Measurements from ENCODE around the gene PRPF19. TPM values are rescaled to one million over a fixed set of nuclear protein-coding genes. Genes with fewer than 3 reads are reported as not detected.

PRPF19 gene
- total and polyA plus RNA-seq, 2 of the 13 experiments (the other 11 are each of a cell fraction or from before 2014, with no cell fraction given): 27.4 to 91.1 TPM

GRCh38 chr11:60880643-60881282, 25.6 kb downstream of the PRPF19 start (continued):
- TF ChIP-seq GRHL1 (CRISPR knock-in tag; conservative IDR thresholded peaks at IDR 0.05) (no peak), PHF8 (CRISPR knock-in tag; IDR thresholded peaks at IDR 0.05) (0 out of 2 replicates have a peak, but pooled peaks have one; percentile 36), ZZZ3 (CRISPR knock-in tag; IDR thresholded peaks at IDR 0.05; ENCODE audit: borderline replicate concordance) (no peak), FOSL2 (CRISPR knock-in tag; IDR thresholded peaks at IDR 0.05) (peak; percentile 90), JDP2 (CRISPR knock-in tag; IDR thresholded peaks at IDR 0.05; ENCODE audit: borderline replicate concordance) (no peak; the same call in 1 of the 2 replicates), PHF20 (CRISPR knock-in tag; IDR thresholded peaks at IDR 0.05) (no peak), ZNF691 (CRISPR knock-in tag; IDR thresholded peaks at IDR 0.05; ENCODE audit: borderline replicate concordance, low read depth) (peak; percentile 91; the same call in 1 of the 2 replicates), ZNF570 (CRISPR knock-in tag; IDR thresholded peaks at IDR 0.05; ENCODE audit: borderline replicate concordance) (no peak), SOX5 (CRISPR knock-in tag; IDR thresholded peaks at IDR 0.05; ENCODE audit: borderline replicate concordance) (peak; percentile 100), NCOR1 (IDR thresholded peaks at IDR 0.05; ENCODE audit: borderline replicate concordance, low read length) (peak; percentile 42; the same call in 1 of the 2 replicates), ZNF547 (CRISPR knock-in tag; IDR thresholded peaks at IDR 0.05) (no peak), TEAD2 (CRISPR knock-in tag; IDR thresholded peaks at IDR 0.05) (no peak), POLR2A (IDR thresholded peaks at IDR 0.05; ENCODE audit: insufficient read depth in 1 of 2, low read depth in 2 of 2, low read length in 2 of 2) (no peak), ZNF260 (CRISPR knock-in tag; IDR thresholded peaks at IDR 0.05; ENCODE audit: borderline replicate concordance, low read depth) (no peak), BCLAF1 (IDR thresholded peaks at IDR 0.05) (no peak), FOXP1 (IDR thresholded peaks at IDR 0.05) (peak; percentile 87), FOXP1 (CRISPR knock-in tag; IDR thresholded peaks at IDR 0.05) (peak; percentile 99), POLR2G (IDR thresholded peaks at IDR 0.05; ENCODE audit: low read depth, low read length) (no peak), ZFY (CRISPR knock-in tag; IDR thresholded peaks at IDR 0.05) (peak; percentile 54), ZNF780A (CRISPR knock-in tag; IDR thresholded peaks at IDR 0.05) (0 out of 2 replicates have a peak, but pooled peaks have one; percentile 62), ONECUT2 (CRISPR knock-in tag; IDR thresholded peaks at IDR 0.05) (peak; percentile 75; the same call in 1 of the 2 replicates), EP300 (IDR thresholded peaks at IDR 0.05; ENCODE audit: low read depth in 2 of 2, low read length in 2 of 2) (peak; percentile 66 to 89; a peak in 3 of 4 replicates), EP300 (CRISPR knock-in tag; IDR thresholded peaks at IDR 0.05; ENCODE audit: borderline replicate concordance) (peak; percentile 82; the same call in 1 of the 2 replicates), MAFK (conservative IDR thresholded peaks at IDR 0.05 in 1 of 2, IDR thresholded peaks at IDR 0.05 in 1 of 2; ENCODE audit: low read length in 2 of 2) (no peak; a peak in 1 of 4 replicates), GTF3A (CRISPR knock-in tag; conservative IDR thresholded peaks at IDR 0.05) (no peak)
- TF ChIP-seq, protein P1, sequence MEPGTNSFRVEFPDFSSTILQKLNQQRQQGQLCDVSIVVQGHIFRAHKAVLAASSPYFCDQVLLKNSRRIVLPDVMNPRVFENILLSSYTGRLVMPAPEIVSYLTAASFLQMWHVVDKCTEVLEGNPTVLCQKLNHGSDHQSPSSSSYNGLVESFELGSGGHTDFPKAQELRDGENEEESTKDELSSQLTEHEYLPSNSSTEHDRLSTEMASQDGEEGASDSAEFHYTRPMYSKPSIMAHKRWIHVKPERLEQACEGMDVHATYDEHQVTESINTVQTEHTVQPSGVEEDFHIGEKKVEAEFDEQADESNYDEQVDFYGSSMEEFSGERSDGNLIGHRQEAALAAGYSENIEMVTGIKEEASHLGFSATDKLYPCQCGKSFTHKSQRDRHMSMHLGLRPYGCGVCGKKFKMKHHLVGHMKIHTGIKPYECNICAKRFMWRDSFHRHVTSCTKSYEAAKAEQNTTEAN (CRISPR knock-in tag; conservative IDR thresholded peaks at IDR 0.05): peak; percentile 97

Data from HepG2 (cell line).